Adrenal gland (tissue), 12 donors: ENCODE measurements around the gene ARHGAP6. TPM values are rescaled to one million over a fixed set of nuclear protein-coding genes. Genes with fewer than 3 reads are reported as not detected.

Experiments
- DNase-seq, 7 donors: peaks; one replicate each; pipeline ENCODE4 v3.0.0-alpha.2; 2019 to 2020
- H3K27ac ChIP-seq, 5 donors: fragments of 200-600 bp; sonication (generic) in 4 of 5; 1 replicate in 3 of 5; 2 replicates in 2 of 5; pipeline versions ENCODE4 v1.5.1 to v1.8.0; 2016 to 2020; ENCODE audit warnings: mild to moderate bottlenecking in 1 of 5
- H3K27me3 ChIP-seq: fragments of 200-600 bp; 2 replicates; pipeline ENCODE4 v1.8.0; 2021
- H3K36me3 ChIP-seq, 2 donors: fragments of 200-600 bp; replicated peaks in 1 of 2; 1 replicate in 1 of 2; 2 replicates in 1 of 2; pipeline versions ENCODE4 v1.5.1 to v1.8.0; 2018 to 2022
- H3K4me1 ChIP-seq, 2 donors: fragments of 200-600 bp; replicated peaks in 1 of 2; 1 replicate in 1 of 2; 2 replicates in 1 of 2; pipeline versions ENCODE4 v1.5.1 to v1.8.0; 2018 to 2021
- H3K4me3 ChIP-seq, 4 donors: fragments of 200-600 bp; sonication (generic) in 3 of 4; one replicate each; pipeline ENCODE4 v1.5.1; 2016 to 2018
- H3K9me3 ChIP-seq, 3 donors: fragments of 200-600 bp; sonication (generic) in 1 of 3; replicated peaks in 1 of 3; 1 replicate in 2 of 3; 2 replicates in 1 of 3; pipeline versions ENCODE4 v1.5.1 to v1.8.0; 2016 to 2021
- POLR2A ChIP-seq, 2 donors: fragments of 450-650 bp; IDR thresholded peaks; one replicate each; pipeline ENCODE4 v1.6.1; 2017; ENCODE audit warnings: antibody characterized with exemption in 2 of 2, mild to moderate bottlenecking in 2 of 2, moderate library complexity in 1 of 2
- WGBS, 4 donors: extraction: QIAGEN DNeasy Blood & Tissue Kit in 2 of 4; methylation state at CpG; one replicate each; pipeline versions ENCODE4 v1.1.5 to v1.1.7; 2013 to 2017; 5-methylcytosine and 5-hydroxymethylcytosine counted together
- intact Hi-C, 2 donors: fragments of 100-400 bp; cut with DNase I; formaldehyde crosslinking; loops; one replicate each; pipeline versions ENCODE4 v1.14.1 to v1.15.0; 2022 to 2023
- polyA plus RNA-seq, 3 donors: library from polyadenylated mRNA; stranded (reverse); fragments of 200-250 nt in 2 of 3; fragments of 350-450 nt in 1 of 3; fragmentation: Illumina TruSeq in 1 of 3; extraction: RNeasy Lipid Tissue Mini Kit (QIAGEN cat#74804) in 1 of 3; gene quantifications; one replicate each; pipeline ENCODE4 v1.2.3, GENCODE V29; 2013 to 2014
- total RNA-seq, 9 donors: library from RNA; depleted of rRNA in 4 of 9; stranded (reverse); fragments of >200 nt in 4 of 9; fragments of 120-200 nt in 1 of 9; fragmentation: NEBNext Ultra II Directional in 1 of 9; extraction: Animal tissue kit (Norgen Biotek cat#: 25700) in 1 of 9; gene quantifications; one replicate each; pipeline versions ENCODE4 v1.1.0 to v1.2.4, GENCODE V29; 2013 to 2023
- TF ChIP-seq, protein P1 (sequence below), 6 experiments: fragments of 450-650 bp in 4 of 6; fragments of 200-600 bp in 2 of 6; sonication (generic) in 1 of 6; IDR thresholded peaks; 1 replicate in 5 of 6; 2 replicates in 1 of 6; pipeline versions ENCODE4 v1.5.1 to v1.8.0; 2016 to 2021; ENCODE audit warnings: antibody characterized with exemption in 6 of 6, mild to moderate bottlenecking in 2 of 6, moderate library complexity in 1 of 6
- donor health status: healthy with polysubstance abuse.
- donor health status: Bipolar disorder and iron deficiency.
- donor health status: DM: yes; HTN: yes; CAD: no.
- donor health status: DM: no; HTN: no; CAD: no.
- donor health status: DM: no; HTN: no; CAD: no.
- donor health status: DM: yes; HTN: yes; CAD: no.

Gene ARHGAP6
- total and polyA plus RNA-seq, 12 donors: 0.78 to 4.2 (median 2.7) TPM

DNA sequence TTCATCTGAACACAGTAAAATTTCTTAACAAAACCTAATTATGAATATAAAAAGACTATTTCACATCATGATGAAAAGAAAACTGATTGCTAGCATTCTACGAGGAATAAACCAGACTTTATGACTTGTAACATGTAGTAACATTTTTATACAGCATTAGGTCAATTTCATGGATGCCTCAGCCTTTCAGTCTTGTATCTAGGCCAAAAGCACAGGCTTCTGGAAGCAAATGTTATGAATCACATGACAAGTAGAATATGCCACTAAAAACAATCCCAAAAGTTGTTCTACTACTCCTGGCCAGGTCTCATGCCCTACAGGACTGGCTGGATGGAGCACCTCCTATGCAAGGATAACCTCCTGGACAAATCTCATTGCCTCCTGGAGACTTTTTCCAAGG is 101.2 kb downstream of the ARHGAP6 start:
- H3K36me3 ChIP-seq: no peaks in the 10 kb centered on the region
- DNase-seq: no peak
- no peak overlapping the region for H3K4me3 ChIP-seq
- TF ChIP-seq, protein P1, sequence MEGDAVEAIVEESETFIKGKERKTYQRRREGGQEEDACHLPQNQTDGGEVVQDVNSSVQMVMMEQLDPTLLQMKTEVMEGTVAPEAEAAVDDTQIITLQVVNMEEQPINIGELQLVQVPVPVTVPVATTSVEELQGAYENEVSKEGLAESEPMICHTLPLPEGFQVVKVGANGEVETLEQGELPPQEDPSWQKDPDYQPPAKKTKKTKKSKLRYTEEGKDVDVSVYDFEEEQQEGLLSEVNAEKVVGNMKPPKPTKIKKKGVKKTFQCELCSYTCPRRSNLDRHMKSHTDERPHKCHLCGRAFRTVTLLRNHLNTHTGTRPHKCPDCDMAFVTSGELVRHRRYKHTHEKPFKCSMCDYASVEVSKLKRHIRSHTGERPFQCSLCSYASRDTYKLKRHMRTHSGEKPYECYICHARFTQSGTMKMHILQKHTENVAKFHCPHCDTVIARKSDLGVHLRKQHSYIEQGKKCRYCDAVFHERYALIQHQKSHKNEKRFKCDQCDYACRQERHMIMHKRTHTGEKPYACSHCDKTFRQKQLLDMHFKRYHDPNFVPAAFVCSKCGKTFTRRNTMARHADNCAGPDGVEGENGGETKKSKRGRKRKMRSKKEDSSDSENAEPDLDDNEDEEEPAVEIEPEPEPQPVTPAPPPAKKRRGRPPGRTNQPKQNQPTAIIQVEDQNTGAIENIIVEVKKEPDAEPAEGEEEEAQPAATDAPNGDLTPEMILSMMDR (IDR thresholded peaks at IDR 0.05): no peak
- no peak for TF ChIP-seq POLR2A (IDR thresholded peaks at IDR 0.05)
- no peak overlapping the region for H3K27ac ChIP-seq
- H3K4me1 ChIP-seq: no peaks in the 10 kb centered on the region
- intact Hi-C loops: no loop called here
- 61 to 83% (median 75%) methylated on average over 1 of the region's 1 CpG for WGBS, 4 donors
- no peaks in the 10 kb centered on the region for H3K27me3 ChIP-seq
- H3K9me3 ChIP-seq: no peaks in the 10 kb centered on the region

- WGBS, 4 donors: 34 to 64% (median 51%) methylated on average over 2 of the region's 2 CpGs
Observed at GRCh38 chrX:11562570-11562969, 103.2 kb downstream of the ARHGAP6 start.

DNA sequence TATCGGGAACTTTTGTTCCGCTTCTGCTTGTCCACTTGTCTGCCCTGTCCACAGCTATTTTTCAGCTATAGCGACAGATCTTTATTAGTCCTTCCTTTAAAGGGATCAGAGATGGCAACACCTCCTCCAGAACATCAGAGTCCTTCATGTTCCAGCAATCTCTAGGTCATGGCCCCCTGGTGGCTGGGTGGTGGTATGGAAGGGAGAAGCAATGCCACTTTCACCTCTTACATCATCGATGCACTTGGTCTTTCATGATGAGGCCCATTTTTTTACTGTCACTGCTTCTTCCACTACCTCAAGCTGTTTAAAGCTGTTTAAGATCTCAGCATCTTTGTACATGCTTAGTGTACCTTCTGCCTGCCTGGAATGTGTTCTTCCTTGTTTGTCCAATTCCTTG is 106.7 kb downstream of the ARHGAP6 start:
- Histone ChIP-seq H3K27ac (no peak overlapping the region), H3K9me3 (no peaks in the 10 kb centered on the region), H3K4me3 (no peak overlapping the region), H3K27me3 (peaks cover 8% of the 10 kb centered on the region), H3K36me3 (no peaks in the 10 kb centered on the region), H3K4me1 (no peaks in the 10 kb centered on the region)
- intact Hi-C loops: no loop called here
- 88 to 100% (median 91%) methylated on average over 4 of the region's 4 CpGs for WGBS, 4 donors
- no peak for TF ChIP-seq POLR2A (IDR thresholded peaks at IDR 0.05)
- TF ChIP-seq, protein P1 (IDR thresholded peaks at IDR 0.05): peak in 3 of 6 experiments; percentile 20 to 37 (median 36)
- DNase-seq: peak in 3 of 7 donors; percentile 3 to 23 (median 20)

More at GRCh38 chrX:11562570-11562969, 103.2 kb downstream of the ARHGAP6 start:
- Histone ChIP-seq H3K9me3 (no peaks in the 10 kb centered on the region), H3K4me1 (no peaks in the 10 kb centered on the region), H3K27me3 (no peaks in the 10 kb centered on the region), H3K4me3 (no peak overlapping the region), H3K36me3 (no peaks in the 10 kb centered on the region), H3K27ac (no peak overlapping the region)
- TF ChIP-seq POLR2A (IDR thresholded peaks at IDR 0.05): no peak
- TF ChIP-seq, protein P1 (IDR thresholded peaks at IDR 0.05): no peak
- no peak for DNase-seq
- intact Hi-C loops: no loop called here

DNA sequence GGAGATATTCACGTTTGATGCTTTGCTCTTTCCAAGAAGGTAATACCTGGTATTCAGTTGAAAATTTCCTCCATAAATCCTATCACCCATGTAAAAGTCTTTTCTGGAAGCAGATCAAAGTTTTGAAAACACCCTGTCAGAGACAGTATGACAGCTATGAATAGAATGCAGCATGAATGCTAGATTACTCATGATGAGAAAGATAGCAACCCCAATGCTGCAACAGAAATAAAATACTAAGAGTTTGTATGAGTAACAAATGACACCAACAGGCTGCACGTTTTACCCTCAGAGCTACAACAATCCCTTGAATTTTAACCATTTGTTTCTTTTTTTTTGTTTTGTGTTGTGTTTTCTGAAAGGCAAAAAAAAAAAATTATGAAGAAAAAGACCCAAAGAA is 108.6 kb downstream of the ARHGAP6 start:
- no peak overlapping the region for H3K4me3 ChIP-seq
- no peaks in the 10 kb centered on the region for H3K4me1 ChIP-seq
- intact Hi-C loops: no loop called here
- TF ChIP-seq POLR2A (IDR thresholded peaks at IDR 0.05): no peak
- TF ChIP-seq, protein P1 (IDR thresholded peaks at IDR 0.05): no peak
- no peaks in the 10 kb centered on the region for H3K36me3 ChIP-seq
- no peaks in the 10 kb centered on the region for H3K9me3 ChIP-seq
- H3K27ac ChIP-seq: no peak overlapping the region
- 10 to 24% (median 17%) methylated on average over 2 of the region's 2 CpGs for WGBS, 4 donors
- H3K27me3 ChIP-seq: peaks cover 12% of the 10 kb centered on the region
- no peak for DNase-seq
